GM12865 (cell line): ENCODE data around the gene KLHL3.

ENCODE experiments used
- DNase-seq: peaks from one replicate; pipeline ENCODE4 v3.0.0; 2010; ENCODE audit warnings: low read depth
- H3K4me3 ChIP-seq: 2 replicates; pipeline ENCODE4 v1.5.1; 2011; ENCODE audit warnings: mild to moderate bottlenecking, low read depth, low read length, control low read depth
- TF ChIP-seq, protein P1 (sequence below): IDR thresholded peaks from 2 replicates; pipeline ENCODE4 v1.5.1; 2011; ENCODE audit warnings: low read length, control low read depth, low read depth, inconsistent platforms; ENCODE audit not compliant: insufficient read depth; ENCODE audit errors: missing control alignments

The KLHL3 gene

DNA sequence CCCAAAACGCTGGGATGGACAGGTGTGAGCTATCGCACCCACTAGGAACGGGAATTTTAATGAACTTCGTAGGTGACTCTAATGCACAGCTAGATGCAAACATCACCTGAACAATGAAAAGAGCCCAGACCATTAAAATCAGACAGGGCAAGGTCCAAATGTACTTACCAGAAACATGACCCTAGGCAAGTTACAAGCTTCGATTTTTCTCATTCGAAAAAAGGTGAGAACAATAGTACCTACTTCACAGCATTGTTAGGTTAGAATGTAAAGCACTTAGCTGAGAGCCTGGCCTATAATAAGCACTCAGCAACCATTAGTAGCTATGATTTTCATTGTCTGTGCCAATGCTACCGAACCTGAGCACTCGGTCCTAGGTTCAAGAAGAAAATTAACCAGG, 5.8 kb upstream of the KLHL3 start:
- no peak for DNase-seq
- TF ChIP-seq, protein P1, sequence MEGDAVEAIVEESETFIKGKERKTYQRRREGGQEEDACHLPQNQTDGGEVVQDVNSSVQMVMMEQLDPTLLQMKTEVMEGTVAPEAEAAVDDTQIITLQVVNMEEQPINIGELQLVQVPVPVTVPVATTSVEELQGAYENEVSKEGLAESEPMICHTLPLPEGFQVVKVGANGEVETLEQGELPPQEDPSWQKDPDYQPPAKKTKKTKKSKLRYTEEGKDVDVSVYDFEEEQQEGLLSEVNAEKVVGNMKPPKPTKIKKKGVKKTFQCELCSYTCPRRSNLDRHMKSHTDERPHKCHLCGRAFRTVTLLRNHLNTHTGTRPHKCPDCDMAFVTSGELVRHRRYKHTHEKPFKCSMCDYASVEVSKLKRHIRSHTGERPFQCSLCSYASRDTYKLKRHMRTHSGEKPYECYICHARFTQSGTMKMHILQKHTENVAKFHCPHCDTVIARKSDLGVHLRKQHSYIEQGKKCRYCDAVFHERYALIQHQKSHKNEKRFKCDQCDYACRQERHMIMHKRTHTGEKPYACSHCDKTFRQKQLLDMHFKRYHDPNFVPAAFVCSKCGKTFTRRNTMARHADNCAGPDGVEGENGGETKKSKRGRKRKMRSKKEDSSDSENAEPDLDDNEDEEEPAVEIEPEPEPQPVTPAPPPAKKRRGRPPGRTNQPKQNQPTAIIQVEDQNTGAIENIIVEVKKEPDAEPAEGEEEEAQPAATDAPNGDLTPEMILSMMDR: no peak
- H3K4me3 ChIP-seq: no peak overlapping the region

DNA sequence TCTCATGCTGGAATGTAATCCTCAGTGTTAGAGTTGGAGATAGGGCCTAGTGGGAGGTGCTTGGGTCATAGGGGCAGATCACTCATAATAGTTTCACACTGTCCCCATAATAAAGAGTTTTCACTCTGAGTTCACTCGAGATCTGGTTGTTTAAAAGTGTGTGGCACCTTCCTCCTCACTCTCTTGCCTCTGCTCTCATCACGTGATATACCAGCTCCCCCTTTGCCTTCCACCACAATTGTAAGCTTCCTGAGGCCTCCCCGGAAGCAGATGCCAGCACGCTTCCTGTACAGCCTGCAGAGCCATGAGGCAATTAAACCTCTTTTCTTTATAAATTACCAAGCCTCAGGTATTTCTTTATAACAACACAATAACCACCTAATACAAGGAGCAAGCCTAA, 3.8 kb upstream of the KLHL3 start:
- no peak for DNase-seq
- TF ChIP-seq, protein P1: no peak
- no peak overlapping the region for H3K4me3 ChIP-seq

DNA sequence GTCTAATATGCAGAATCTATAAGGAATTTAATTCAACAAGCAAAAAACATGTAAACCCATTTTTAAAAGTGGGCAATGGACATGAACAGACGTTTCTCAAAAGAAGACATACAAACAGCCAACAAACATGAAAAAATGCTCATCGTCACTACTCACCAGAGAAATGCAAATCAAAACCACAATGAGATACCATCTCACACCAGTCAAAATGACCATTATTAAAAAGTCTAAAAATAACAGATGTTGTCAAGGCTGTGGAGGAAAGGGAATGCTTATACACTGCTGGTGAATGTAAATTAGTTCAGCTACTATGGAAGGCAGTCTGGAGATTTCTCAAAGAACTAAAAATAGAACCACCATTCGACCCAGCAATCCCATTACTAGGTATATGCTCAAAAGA, 3.1 kb upstream of the KLHL3 start:
- no peak for DNase-seq
- TF ChIP-seq, protein P1: no peak
- no peak overlapping the region for H3K4me3 ChIP-seq

DNA sequence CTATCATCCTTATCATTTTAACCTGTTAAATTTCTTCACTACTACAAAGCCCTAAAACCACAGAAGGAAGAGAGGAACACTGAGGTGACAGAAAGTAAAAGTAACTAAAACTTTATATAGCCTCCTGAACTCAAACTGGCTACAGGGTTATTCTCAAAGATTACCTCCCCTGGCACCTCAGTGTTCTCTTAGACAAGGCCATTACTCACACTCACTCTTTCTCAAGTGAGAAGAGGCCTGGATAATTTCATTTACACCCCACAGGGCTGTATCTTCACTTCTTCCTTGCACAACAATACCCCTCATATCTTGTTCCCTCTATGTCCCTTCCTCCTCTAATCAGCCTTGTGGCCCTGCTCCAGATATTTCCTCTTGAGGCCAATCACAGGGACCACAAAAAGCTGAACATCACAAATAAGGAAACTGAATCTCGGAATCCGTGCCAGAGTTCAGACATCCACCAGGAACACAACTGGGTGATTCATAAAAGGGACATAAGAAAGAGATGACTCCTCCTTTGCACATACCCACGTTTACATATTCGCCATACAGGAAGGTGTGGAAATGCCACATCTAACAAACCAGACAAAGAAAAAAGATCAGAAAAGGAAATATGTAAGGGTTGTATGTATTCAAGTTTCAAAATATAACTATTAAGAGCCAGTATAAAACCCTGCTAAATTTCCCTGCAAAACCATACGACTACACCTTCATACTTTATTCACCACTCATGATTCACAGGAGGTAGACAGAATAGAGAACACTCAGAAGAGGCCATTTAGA, 1.7 kb upstream of the KLHL3 start:
- H3K4me3 ChIP-seq: no peak overlapping the region
- TF ChIP-seq, protein P1: no peak
- DNase-seq: peak; percentile 32

DNA sequence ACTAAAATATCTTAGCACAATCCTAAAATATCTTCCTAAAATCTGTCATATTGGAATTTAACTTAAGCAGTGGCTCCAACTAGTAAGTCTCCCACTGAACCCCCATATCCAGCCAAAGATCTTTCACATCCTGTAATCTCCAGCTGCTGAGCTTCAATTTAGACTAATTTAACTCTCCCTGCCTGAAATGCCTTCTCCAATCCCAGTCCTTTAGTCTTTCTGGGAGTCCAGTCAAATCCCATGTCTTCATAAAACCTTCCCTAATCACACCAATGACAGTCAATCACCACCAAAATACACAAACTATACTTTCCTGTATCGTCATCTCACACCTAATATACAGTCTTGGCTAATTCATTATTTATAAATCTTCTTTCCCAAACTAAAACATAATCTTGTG, 607 bp upstream of the KLHL3 start:
- DNase-seq: no peak
- TF ChIP-seq, protein P1: no peak
- H3K4me3 ChIP-seq: no peak overlapping the region

DNA sequence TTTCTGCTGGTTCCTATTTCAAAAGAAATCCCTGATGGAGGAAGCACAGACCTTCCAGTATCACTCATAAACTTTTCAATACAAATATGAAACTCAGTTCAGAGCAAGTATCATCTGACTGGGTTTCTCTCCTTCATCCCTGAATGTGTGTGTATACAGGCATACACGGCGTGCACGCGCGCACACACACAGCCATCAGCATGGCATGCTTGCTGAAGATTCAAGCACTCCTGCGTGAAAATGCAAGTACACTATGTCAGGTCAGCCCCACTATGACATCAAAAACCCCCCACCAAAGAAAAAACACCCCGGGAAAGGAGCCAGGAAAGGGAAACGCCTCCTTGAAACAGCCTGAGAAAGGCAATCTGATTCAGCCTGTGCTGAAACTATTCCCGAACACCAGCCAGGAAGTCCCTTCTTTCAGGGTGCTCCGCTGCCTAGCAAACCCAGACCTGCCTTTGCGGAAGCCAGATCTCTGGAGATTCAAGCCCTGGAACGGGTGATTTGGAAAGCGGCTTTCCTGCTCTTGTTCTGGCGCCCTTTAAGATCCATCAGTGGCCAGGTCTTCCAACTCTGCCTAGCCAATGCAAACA, 831 bp downstream of the KLHL3 start:
- TF ChIP-seq, protein P1: no peak
- DNase-seq: no peak
- no peak overlapping the region; the same call in 1 of the 2 replicates for H3K4me3 ChIP-seq

DNA sequence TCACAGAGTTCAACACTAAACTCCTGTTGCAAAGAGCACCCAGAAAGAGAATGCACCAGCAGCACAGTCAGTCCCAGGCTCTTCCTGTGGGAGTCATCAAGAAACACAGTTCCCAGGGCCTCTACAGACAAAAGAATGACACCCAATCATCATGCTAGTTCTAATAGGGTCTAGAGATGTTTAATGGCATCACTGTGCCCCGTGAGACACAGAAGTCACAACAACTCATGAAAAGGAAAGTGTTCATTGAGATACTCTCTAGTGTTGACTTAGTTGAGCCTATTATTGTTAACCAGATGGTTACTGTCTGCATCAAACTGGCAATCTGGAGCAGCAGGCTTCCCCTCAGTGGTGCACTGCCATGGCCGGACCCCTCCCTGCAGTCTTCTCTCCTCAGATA, 1.6 kb downstream of the KLHL3 start:
- no peak for DNase-seq
- no peak overlapping the region for H3K4me3 ChIP-seq

More for the DNA sequence above, 1.6 kb downstream of the KLHL3 start:
- TF ChIP-seq, protein P1: no peak
